ENCODE measurements around the gene GMPPA. TPM values are rescaled to one million over a fixed set of nuclear protein-coding genes. Genes with fewer than 3 reads are reported as not detected.

GMPPA gene
- total and polyA plus RNA-seq, 9 of the 15 experiments (the other 6 are each of a cell fraction or from before 2014, with no cell fraction given), result 7.0 to 101 (median 66.7) TPM

- ChIA-PET CTCF (ENCODE audit: low intra/inter-chr PET ratio) (no interaction called here), POLR2A (no interaction called here)
- H3K9ac ChIP-seq (ENCODE audit: insufficient read depth in 1 of 2, low read depth in 2 of 2, low read length in 2 of 2), result peak overlapping the region; percentile 11 to 52; a peak in 2 of 4 replicates
- H4K20me1 ChIP-seq (replicated peaks; ENCODE audit: control insufficient read depth, insufficient read depth, low read length), result no peaks in the 10 kb centered on the region
- in situ Hi-C loops (cut with MboI) (no loop called here), intact Hi-C loops (cut with micrococcal nuclease) (no loop called here)
- H3K4me3 ChIP-seq, result no peak overlapping the region
- no peak for DNase-seq (ENCODE audit: extremely low read depth in 1 of 4, low spot score in 3 of 4)
- BruUV-seq (replicated peaks), result no TSS peak
- H3K4me1 ChIP-seq (replicated peaks in 1 of 2; ENCODE audit: control insufficient read depth in 2 of 2, insufficient read depth in 2 of 2, low read length in 2 of 2), result peaks cover 36 to 63% of the 10 kb centered on the region in 2 experiments
- FAIRE-seq, result peak; percentile 23
- peaks cover 49% of the 10 kb centered on the region; the same call in 2 of the 3 replicates for H3K36me3 ChIP-seq (ENCODE audit: control insufficient read depth, insufficient read depth, low read length)
- no peaks in the 10 kb centered on the region for H3K27me3 ChIP-seq (ENCODE audit: control insufficient read depth in 2 of 2, insufficient read depth in 2 of 2, low read length in 2 of 2)
- TF ChIP-seq ZFP36 (IDR thresholded peaks at IDR 0.05; ENCODE audit: low read depth, low read length, partially characterized antibody) (peak; percentile 67), MAZ (CRISPR knock-in tag; conservative IDR thresholded peaks at IDR 0.05 in 1 of 2, IDR thresholded peaks at IDR 0.05 in 1 of 2) (no peak), STAT6 (CRISPR knock-in tag; IDR thresholded peaks at IDR 0.05) (no peak)
- H3K79me2 ChIP-seq (ENCODE audit: control insufficient read depth, insufficient read depth, low read length), result peaks cover 45% of the 10 kb centered on the region
- H3K9me3 ChIP-seq (replicated peaks; ENCODE audit: control insufficient read depth, insufficient read depth, low read depth, low read length), result no peaks in the 10 kb centered on the region
- peak overlapping the region; percentile 53; the same call in 2 of the 3 replicates for H3K27ac ChIP-seq (ENCODE audit: extremely low read depth, low read depth, low read length)
- H3K4me2 ChIP-seq (ENCODE audit: insufficient read depth, low read length), result peak overlapping the region; percentile 77; the same call in 1 of the 2 replicates
- H2AFZ ChIP-seq (ENCODE audit: low read depth, low read length), result no peak overlapping the region
- H3K9me1 ChIP-seq (ENCODE audit: control insufficient read depth, insufficient read depth, low read length), result no peaks in the 10 kb centered on the region
- no peak for ATAC-seq
Observed at GRCh38 chr2:219502618-219503017, 3.9 kb downstream of the GMPPA start.

Data from K562 (cell line).